D721Med (cell line): ENCODE results near the gene TRAK1.

Source experiments
- DNase-seq: peaks from one replicate; pipeline ENCODE4 v3.0.0; 2011; ENCODE audit warnings: low spot score; ENCODE audit not compliant: insufficient read length
- FAIRE-seq: peaks from 2 replicates; lab custom pipeline; 2011; peaks lifted over from hg19 to GRCh38; lab: Jason Lieb, UNC
- TF ChIP-seq, protein P1 (sequence below): IDR thresholded peaks from 2 replicates; pipeline ENCODE4 v1.5.1; 2012; ENCODE audit warnings: mild to moderate bottlenecking, control low read depth; ENCODE audit not compliant: insufficient read depth; ENCODE audit errors: missing control alignments

Gene TRAK1

DNA sequence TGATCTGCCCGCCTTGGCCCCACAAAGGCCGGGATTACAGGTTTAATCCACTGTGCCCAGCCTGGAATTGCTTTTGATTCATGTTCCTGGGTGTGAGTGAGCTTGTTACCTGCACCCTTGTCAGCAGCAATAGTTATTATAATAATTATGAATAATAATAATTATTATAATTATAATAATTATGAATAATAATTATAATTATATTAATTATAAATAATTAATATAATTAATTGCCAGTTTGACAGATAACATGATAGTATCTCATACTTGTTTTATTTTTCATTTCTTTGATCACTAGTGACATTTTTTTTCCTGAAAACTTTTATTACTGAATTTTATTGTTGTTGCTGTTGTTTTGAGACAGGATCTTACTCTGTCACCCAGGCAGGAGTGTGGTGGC is 21.1 kb upstream of the TRAK1 start:
- DNase-seq (no peak), FAIRE-seq (no peak)
- TF ChIP-seq, protein P1, sequence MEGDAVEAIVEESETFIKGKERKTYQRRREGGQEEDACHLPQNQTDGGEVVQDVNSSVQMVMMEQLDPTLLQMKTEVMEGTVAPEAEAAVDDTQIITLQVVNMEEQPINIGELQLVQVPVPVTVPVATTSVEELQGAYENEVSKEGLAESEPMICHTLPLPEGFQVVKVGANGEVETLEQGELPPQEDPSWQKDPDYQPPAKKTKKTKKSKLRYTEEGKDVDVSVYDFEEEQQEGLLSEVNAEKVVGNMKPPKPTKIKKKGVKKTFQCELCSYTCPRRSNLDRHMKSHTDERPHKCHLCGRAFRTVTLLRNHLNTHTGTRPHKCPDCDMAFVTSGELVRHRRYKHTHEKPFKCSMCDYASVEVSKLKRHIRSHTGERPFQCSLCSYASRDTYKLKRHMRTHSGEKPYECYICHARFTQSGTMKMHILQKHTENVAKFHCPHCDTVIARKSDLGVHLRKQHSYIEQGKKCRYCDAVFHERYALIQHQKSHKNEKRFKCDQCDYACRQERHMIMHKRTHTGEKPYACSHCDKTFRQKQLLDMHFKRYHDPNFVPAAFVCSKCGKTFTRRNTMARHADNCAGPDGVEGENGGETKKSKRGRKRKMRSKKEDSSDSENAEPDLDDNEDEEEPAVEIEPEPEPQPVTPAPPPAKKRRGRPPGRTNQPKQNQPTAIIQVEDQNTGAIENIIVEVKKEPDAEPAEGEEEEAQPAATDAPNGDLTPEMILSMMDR = no peak

DNA sequence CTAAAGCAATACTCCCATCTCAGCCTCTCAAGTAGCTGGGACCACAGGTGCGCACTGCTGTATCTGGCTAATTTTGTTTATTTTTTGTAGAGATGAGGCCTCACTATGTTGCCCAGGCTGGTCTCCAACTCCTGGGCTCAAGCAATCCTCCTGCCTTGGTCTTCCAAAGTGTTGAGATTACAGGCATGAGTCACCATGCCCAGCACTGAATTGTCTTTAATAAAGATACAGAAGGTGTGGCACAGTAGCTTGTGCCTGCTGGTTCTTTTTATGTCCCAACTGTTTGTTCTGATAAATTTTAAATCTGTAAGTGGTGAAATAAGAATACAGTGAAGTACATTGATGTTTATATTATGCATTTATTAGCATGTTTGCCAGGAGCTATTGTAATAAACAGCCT is 20.6 kb upstream of the TRAK1 start:
- TF ChIP-seq, protein P1 = no peak
- FAIRE-seq = no peak
- no peak for DNase-seq

DNA sequence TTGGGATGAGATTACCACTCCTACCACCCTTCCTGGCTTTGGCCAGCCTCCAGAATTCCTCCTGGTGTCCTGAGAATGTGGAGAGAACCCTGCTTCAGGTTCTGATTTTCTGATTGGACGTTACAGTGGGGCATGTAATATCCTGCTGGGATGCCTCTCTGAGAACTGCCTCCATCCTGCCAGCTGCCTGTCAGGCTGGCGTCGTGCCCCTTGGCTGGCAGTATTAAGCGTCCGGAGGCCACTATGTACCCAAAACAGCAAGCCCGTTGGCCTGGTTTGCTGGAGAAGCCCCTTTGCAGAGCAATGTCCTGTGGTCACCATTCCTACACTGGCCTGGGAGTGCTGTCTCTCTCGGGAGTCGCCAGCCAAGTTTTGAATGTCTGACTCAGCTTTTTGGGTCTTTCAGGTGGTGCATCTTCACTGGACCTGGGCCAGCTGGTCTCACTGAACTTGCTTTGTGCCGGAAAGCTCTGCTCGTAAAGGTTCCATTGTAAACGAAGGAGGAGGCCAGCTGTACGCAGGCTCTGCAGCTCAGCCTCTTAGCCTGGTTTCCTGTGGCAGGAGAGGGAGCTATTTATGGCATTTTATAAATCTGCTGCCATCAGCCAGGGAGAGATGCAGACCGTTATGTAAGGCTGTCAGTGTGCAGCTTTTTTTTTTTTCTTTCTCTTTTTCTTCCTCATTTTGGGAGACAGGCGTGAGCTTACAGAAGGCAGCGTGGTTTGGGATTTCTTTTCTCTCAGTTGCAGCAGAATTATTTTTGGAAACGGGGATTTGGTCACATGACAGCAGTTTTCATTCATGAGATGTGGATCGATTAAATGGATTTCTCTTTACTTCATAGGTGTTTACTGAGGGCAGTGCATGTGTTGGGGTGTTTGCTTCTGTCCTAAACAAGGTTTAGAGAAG is 19.0 kb upstream of the TRAK1 start:
- DNase-seq (peak; percentile 33), FAIRE-seq (no peak)
- TF ChIP-seq, protein P1 = no peak

DNA sequence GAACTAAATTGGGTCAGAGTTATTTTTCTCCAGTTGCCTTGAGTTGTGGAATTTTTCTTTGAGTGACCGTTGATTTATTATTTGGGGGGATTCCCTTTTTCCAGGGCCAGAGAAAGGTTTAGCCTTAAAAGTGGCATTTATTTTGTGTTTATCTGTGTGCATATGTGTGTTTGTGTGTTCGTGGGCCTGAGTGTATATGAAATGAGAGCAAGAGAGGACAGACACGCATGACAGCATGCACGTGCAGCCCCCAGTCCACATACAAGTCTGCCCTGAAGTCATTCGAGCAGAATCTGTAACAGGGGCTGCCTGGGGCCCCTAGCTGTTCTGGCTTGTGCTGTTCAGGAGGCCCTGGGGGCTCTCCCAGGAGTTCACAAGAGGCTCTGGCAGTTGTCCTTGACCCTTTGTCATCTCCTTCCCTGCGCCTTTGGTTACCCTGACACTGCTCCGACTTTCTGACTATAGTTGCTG is 18.3 kb upstream of the TRAK1 start:
- DNase-seq (no peak), FAIRE-seq (no peak)
- TF ChIP-seq, protein P1 = no peak

DNA sequence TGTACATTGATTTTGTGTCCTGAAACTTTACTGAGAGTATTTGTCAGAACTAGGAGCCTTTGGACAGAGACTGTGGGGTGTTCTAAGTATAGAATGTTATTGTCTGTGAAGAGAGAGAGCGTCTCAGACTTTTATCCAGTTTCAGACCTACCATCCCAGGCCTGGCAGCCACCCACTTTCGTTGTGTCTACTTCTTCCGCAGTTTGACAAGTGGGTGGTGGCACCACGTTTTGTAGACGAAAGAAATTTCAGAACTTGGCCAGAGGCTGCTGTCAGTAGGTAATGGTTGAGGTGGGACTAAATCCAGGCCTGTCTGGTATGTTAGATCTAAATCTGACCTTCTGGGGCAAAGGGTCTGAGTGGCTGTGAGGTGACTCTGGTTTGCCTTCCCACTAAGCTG is 13.4 kb upstream of the TRAK1 start:
- DNase-seq (no peak), FAIRE-seq (no peak)
- TF ChIP-seq, protein P1 = no peak

DNA sequence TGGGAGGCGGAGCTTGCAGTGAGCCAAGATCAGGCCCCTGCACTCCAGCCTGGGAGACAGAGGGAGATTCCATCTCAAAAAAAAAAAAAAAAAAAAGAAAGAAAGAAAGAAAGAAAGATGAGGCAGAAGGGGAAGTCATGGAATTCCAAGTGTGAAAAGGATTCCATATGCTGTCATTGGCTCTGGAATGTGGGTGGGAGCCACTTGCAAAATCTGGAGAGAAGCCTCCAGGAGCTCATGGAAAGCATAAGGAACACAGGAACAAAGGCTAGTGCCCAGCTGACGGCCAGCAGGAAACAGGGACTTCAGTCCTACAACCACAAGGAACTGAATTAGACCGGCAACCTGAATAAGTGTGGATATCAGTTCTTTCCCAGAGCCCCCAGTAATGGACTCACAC is 12.5 kb upstream of the TRAK1 start:
- FAIRE-seq = no peak
- TF ChIP-seq, protein P1 = no peak
- DNase-seq = no peak
